GM12878 (cell line): Measurements from ENCODE around the gene LAMA4. TPM values are rescaled to one million over a fixed set of nuclear protein-coding genes. Genes with fewer than 3 reads are reported as not detected.

Experiments used
- ATAC-seq: fragments of 200-7000 bp; cut with Tn5 transposase; 3 replicates; pipeline ENCODE4 v1.9.1; 2020; ENCODE audit warnings: mild to moderate bottlenecking, moderate library complexity
- BruUV-seq: library from RNA; stranded (reverse); fragments of 400-500 nt; replicated peaks from 2 replicates; lab custom pipeline; 2021; lab: Mats Ljungman, UMichigan
- CTCF ChIA-PET: fragments of 300-600 bp; sonication (Branson Sonifier 250); formaldehyde crosslinking; extraction: SDS; loops from one replicate; lab custom pipeline; 2021; ENCODE audit warnings: inconsistent platforms; lab: Yijun Ruan, JAX
- POLR2A ChIA-PET: fragments of 350-600 bp; formaldehyde crosslinking; extraction: SDS; loops from one replicate; lab custom pipeline; 2021; ENCODE audit warnings: inconsistent platforms; lab: Charles Lee
- RAD21 ChIA-PET: fragments of 300-600 bp; sonication (Branson Sonifier 250); formaldehyde crosslinking; loops from one replicate; lab custom pipeline; 2023; ENCODE audit warnings: antibody characterized with exemption; ENCODE audit not compliant: unreplicated experiment; lab: Charles Lee
- SMC1A ChIA-PET: fragments of 300-600 bp; sonication (Branson Sonifier 250); formaldehyde crosslinking; loops from one replicate; lab custom pipeline; 2023; ENCODE audit not compliant: unreplicated experiment, uncharacterized antibody; lab: Charles Lee
- DNase-seq: peaks from one replicate; pipeline ENCODE4 v3.0.0-alpha.2; 2011; ENCODE audit warnings: low read depth, low spot score
- FAIRE-seq: peaks from 3 replicates; lab custom pipeline; 2011; peaks lifted over from hg19 to GRCh38; lab: Jason Lieb, UNC
- H2AFZ ChIP-seq: 2 replicates; pipeline ENCODE4 v1.6.0; 2011; ENCODE audit warnings: low read depth, low read length, control low read depth; ENCODE audit not compliant: control insufficient read depth
- H3K27ac ChIP-seq: 2 replicates; pipeline ENCODE4 v1.5.1; 2011; ENCODE audit warnings: control low read depth; ENCODE audit not compliant: control insufficient read depth, insufficient read depth
- H3K27me3 ChIP-seq, 2 experiments: replicated peaks in 1 of 2; 2 replicates each; pipeline versions ENCODE4 v1.6.0 to v1.6.1; 2011; ENCODE audit warnings: low read length in 1 of 2; ENCODE audit not compliant: control insufficient read depth in 2 of 2, insufficient read depth in 2 of 2
- H3K36me3 ChIP-seq, 2 experiments: 2 replicates each; pipeline ENCODE4 v1.5.1; 2011; ENCODE audit warnings: low read length in 1 of 2; ENCODE audit not compliant: control insufficient read depth in 2 of 2, insufficient read depth in 2 of 2
- H3K4me1 ChIP-seq: 2 replicates; pipeline ENCODE4 v1.6.1; 2011; ENCODE audit warnings: mild to moderate bottlenecking, low read length, moderate library complexity, mixed read lengths; ENCODE audit not compliant: control insufficient read depth, insufficient read depth
- H3K4me2 ChIP-seq: 2 replicates; pipeline ENCODE4 v1.6.0; 2011; ENCODE audit warnings: control low read depth; ENCODE audit not compliant: control insufficient read depth, insufficient read depth
- H3K4me3 ChIP-seq: fragments of 200-600 bp; sonication (generic); 2 replicates; pipeline ENCODE4 v1.5.1; 2016
- H3K79me2 ChIP-seq: 2 replicates; pipeline ENCODE4 v1.6.0; 2011; ENCODE audit warnings: low read length; ENCODE audit not compliant: control insufficient read depth, insufficient read depth
- H3K9ac ChIP-seq: 2 replicates; pipeline ENCODE4 v1.8.0; 2011; ENCODE audit warnings: low read length, control low read depth, mixed read lengths; ENCODE audit not compliant: control insufficient read depth, insufficient read depth
- H3K9me3 ChIP-seq: replicated peaks from 3 replicates; pipeline ENCODE4 v1.5.1; 2011; ENCODE audit warnings: mild to moderate bottlenecking, low read length; ENCODE audit not compliant: control insufficient read depth, insufficient read depth
- H4K20me1 ChIP-seq: 2 replicates; pipeline ENCODE4 v1.6.0; 2011; ENCODE audit not compliant: control insufficient read depth, insufficient read depth
- BHLHE40 ChIP-seq, 2 experiments: fragments of 450-650 bp in 1 of 2; IDR thresholded peaks; 2 replicates each; pipeline ENCODE4 v1.6.1; 2011 to 2017; ENCODE audit warnings: low read depth in 2 of 2, borderline replicate concordance in 1 of 2, improper control_type of control experiment in 1 of 2, low read length in 1 of 2, mild to moderate bottlenecking in 1 of 2
- FOS ChIP-seq: IDR thresholded peaks from 3 replicates; pipeline ENCODE4 v1.6.1; 2011; ENCODE audit warnings: borderline replicate concordance; ENCODE audit not compliant: insufficient read length; ENCODE audit errors: extremely low read depth
- FOXK2 ChIP-seq: fragments of 450-650 bp; IDR thresholded peaks from 2 replicates; pipeline ENCODE4 v1.6.1; 2017; ENCODE audit warnings: mild to moderate bottlenecking, moderate library complexity
- PML ChIP-seq: IDR thresholded peaks from 2 replicates; pipeline ENCODE4 v1.6.1; 2012; ENCODE audit warnings: low read length, inconsistent platforms
- POLR2A ChIP-seq: IDR thresholded peaks from 2 replicates; pipeline ENCODE4 v1.6.1; 2011; ENCODE audit warnings: low read depth, mild to moderate bottlenecking, low read length
- RAD51 ChIP-seq: fragments of 450-650 bp; IDR thresholded peaks from 2 replicates; pipeline ENCODE4 v1.6.1; 2016; ENCODE audit warnings: moderate library complexity, mild to moderate bottlenecking, inconsistent platforms
- WGBS: methylation state at CpG from one replicate; pipeline ENCODE4 v1.1.6; 2016; ENCODE audit warnings: low lambda C conversion rate; ENCODE audit not compliant: insufficient replicate concordance, insufficient coverage; ENCODE audit errors: missing lambda C conversion rate; 5-methylcytosine and 5-hydroxymethylcytosine counted together
- in situ Hi-C: fragments of 300-500 bp; cut with MboI; formaldehyde crosslinking; loops from 9 replicates; pipeline ENCODE4 v1.14.3; 2018; ENCODE audit warnings: mixed read lengths
- intact Hi-C: fragments of 100-400 bp; cut with micrococcal nuclease; formaldehyde crosslinking; loops from one replicate; pipeline ENCODE4 v1.14.2; 2022; ENCODE audit not compliant: unreplicated experiment
- polyA plus RNA-seq, 11 experiments: library from polyadenylated mRNA; depleted of rRNA in 4 of 11; unstranded in 6 of 11; stranded (reverse) in 5 of 11; fragments of >200 nt; fragmentation: Nextera tagmentation in 4 of 11; fragmentation: Illumina TruSeq in 1 of 11; extraction: Ambion mirVana in 4 of 11; extraction: Trizol in 1 of 11; gene quantifications; 1 replicate in 1 of 11; 2 replicates in 10 of 11; pipeline versions ENCODE4 v1.2.1 to v1.2.3, GENCODE V29; 2011 to 2016; ENCODE audit warnings: inconsistent platforms in 2 of 11, missing spikeins in 2 of 11, low read depth in 1 of 11
- total RNA-seq, 4 experiments: library from RNA; depleted of rRNA in 3 of 4; stranded (reverse); fragments of >200 nt in 3 of 4; fragmentation: Illumina TruSeq in 1 of 4; extraction: Trizol in 1 of 4; gene quantifications; 2 replicates each; pipeline versions ENCODE4 v1.2.1 to v1.2.3, GENCODE V29; 2013 to 2021
- TF ChIP-seq, protein P1 (sequence below): fragments of 450-650 bp; formaldehyde crosslinking; IDR thresholded peaks from 2 replicates; pipeline ENCODE4 v1.5.0; 2022; ENCODE audit warnings: mild to moderate bottlenecking, missing genetic modification characterization
- TF ChIP-seq, protein P2 (sequence below): IDR thresholded peaks from 2 replicates; pipeline ENCODE4 v1.6.1; 2011; ENCODE audit warnings: mild to moderate bottlenecking, low read depth, low read length, moderate library complexity; ENCODE audit not compliant: insufficient replicate concordance
- TF ChIP-seq, protein P3 (sequence below): fragments of 450-650 bp; IDR thresholded peaks from 2 replicates; pipeline ENCODE4 v1.6.1; 2017; ENCODE audit warnings: mild to moderate bottlenecking, moderate library complexity

The LAMA4 gene
- total and polyA plus RNA-seq, 10 of the 15 experiments (the other 5 are each of a cell fraction or from before 2014, with no cell fraction given): 0.11 to 0.21 (median 0.14) TPM; not detected in 7

DNA sequence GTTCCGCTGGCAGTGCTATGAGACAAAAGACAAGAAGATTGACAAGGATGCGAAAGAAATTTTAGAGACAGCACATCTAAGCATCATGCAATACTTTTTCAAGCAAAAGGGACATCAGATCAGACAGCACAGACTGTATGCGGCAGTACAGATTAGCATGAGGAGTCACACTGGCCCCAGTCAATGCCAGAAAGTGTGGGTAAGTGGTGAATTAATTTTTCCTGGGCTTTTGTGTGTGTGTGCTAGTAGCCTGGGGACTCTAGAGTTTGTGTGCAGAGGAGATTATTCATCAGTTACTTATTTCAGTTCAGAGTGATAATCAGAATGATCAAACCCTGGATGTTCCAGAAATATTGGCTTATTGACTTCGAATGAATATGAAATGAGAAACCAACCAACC, 47.2 kb downstream of the LAMA4 start:
- Histone ChIP-seq H3K79me2 (no peaks in the 10 kb centered on the region), H4K20me1 (no peaks in the 10 kb centered on the region), H3K36me3 (no peaks in the 10 kb centered on the region), H3K4me3 (no peak overlapping the region), H3K27ac (no peak overlapping the region), H2AFZ (no peak overlapping the region), H3K4me2 (no peak overlapping the region), H3K27me3 (no peaks in the 10 kb centered on the region), H3K9ac (no peak overlapping the region), H3K4me1 (no peaks in the 10 kb centered on the region; the same call in 1 of the 2 replicates), H3K9me3 (no peaks in the 10 kb centered on the region)
- intact Hi-C loops (no loop called here), in situ Hi-C loops (no loop called here)
- ATAC-seq (no peak), DNase-seq (no peak), FAIRE-seq (no peak)
- 32% methylated on average over 4 of the region's 4 CpGs for WGBS
- BruUV-seq: no TSS peak
- SMC1A ChIA-PET: no interaction called here
- TF ChIP-seq FOS: no peak
- no peak for TF ChIP-seq PML
- TF ChIP-seq BHLHE40 (IDR thresholded peaks at IDR 0.05; ENCODE audit: borderline replicate concordance in 1 of 2, low read depth in 2 of 2, low read length in 1 of 2): no peak
- no peak for TF ChIP-seq FOXK2
- no peak for TF ChIP-seq POLR2A
- TF ChIP-seq RAD51: no peak
- TF ChIP-seq, protein P1, sequence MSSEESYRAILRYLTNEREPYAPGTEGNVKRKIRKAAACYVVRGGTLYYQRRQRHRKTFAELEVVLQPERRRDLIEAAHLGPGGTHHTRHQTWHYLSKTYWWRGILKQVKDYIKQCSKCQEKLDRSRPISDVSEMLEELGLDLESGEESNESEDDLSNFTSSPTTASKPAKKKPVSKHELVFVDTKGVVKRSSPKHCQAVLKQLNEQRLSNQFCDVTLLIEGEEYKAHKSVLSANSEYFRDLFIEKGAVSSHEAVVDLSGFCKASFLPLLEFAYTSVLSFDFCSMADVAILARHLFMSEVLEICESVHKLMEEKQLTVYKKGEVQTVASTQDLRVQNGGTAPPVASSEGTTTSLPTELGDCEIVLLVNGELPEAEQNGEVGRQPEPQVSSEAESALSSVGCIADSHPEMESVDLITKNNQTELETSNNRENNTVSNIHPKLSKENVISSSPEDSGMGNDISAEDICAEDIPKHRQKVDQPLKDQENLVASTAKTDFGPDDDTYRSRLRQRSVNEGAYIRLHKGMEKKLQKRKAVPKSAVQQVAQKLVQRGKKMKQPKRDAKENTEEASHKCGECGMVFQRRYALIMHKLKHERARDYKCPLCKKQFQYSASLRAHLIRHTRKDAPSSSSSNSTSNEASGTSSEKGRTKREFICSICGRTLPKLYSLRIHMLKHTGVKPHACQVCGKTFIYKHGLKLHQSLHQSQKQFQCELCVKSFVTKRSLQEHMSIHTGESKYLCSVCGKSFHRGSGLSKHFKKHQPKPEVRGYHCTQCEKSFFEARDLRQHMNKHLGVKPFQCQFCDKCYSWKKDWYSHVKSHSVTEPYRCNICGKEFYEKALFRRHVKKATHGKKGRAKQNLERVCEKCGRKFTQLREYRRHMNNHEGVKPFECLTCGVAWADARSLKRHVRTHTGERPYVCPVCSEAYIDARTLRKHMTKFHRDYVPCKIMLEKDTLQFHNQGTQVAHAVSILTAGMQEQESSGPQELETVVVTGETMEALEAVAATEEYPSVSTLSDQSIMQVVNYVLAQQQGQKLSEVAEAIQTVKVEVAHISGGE (CRISPR knock-in tag): no peak
- TF ChIP-seq, protein P2, sequence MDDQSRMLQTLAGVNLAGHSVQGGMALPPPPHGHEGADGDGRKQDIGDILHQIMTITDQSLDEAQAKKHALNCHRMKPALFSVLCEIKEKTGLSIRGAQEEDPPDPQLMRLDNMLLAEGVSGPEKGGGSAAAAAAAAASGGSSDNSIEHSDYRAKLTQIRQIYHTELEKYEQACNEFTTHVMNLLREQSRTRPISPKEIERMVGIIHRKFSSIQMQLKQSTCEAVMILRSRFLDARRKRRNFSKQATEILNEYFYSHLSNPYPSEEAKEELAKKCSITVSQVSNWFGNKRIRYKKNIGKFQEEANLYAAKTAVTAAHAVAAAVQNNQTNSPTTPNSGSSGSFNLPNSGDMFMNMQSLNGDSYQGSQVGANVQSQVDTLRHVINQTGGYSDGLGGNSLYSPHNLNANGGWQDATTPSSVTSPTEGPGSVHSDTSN: no peak
- TF ChIP-seq, protein P3, sequence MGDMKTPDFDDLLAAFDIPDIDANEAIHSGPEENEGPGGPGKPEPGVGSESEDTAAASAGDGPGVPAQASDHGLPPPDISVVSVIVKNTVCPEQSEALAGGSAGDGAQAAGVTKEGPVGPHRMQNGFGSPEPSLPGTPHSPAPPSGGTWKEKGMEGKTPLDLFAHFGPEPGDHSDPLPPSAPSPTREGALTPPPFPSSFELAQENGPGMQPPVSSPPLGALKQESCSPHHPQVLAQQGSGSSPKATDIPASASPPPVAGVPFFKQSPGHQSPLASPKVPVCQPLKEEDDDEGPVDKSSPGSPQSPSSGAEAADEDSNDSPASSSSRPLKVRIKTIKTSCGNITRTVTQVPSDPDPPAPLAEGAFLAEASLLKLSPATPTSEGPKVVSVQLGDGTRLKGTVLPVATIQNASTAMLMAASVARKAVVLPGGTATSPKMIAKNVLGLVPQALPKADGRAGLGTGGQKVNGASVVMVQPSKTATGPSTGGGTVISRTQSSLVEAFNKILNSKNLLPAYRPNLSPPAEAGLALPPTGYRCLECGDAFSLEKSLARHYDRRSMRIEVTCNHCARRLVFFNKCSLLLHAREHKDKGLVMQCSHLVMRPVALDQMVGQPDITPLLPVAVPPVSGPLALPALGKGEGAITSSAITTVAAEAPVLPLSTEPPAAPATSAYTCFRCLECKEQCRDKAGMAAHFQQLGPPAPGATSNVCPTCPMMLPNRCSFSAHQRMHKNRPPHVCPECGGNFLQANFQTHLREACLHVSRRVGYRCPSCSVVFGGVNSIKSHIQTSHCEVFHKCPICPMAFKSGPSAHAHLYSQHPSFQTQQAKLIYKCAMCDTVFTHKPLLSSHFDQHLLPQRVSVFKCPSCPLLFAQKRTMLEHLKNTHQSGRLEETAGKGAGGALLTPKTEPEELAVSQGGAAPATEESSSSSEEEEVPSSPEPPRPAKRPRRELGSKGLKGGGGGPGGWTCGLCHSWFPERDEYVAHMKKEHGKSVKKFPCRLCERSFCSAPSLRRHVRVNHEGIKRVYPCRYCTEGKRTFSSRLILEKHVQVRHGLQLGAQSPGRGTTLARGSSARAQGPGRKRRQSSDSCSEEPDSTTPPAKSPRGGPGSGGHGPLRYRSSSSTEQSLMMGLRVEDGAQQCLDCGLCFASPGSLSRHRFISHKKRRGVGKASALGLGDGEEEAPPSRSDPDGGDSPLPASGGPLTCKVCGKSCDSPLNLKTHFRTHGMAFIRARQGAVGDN: no peak
- POLR2A ChIA-PET: no interaction called here
- CTCF ChIA-PET: no interaction called here
- RAD21 ChIA-PET: no interaction called here
